Skin of body (tissue), 2 donors: ENCODE results near the gene AQP4. TPM values are rescaled to one million over a fixed set of nuclear protein-coding genes. Genes with fewer than 3 reads are reported as not detected.

Experiments used
- DNase-seq: peaks from one replicate; lab custom pipeline; 2025; lab: John Stamatoyannopoulos, UW
- total RNA-seq: library from RNA; depleted of rRNA; stranded (reverse); fragments of >200 nt; gene quantifications from one replicate; pipeline ENCODE4 v1.2.3, GENCODE V29; 2014

The AQP4 gene
- total RNA-seq, 1 donor from 2014 or later: 1.5 TPM

DNA sequence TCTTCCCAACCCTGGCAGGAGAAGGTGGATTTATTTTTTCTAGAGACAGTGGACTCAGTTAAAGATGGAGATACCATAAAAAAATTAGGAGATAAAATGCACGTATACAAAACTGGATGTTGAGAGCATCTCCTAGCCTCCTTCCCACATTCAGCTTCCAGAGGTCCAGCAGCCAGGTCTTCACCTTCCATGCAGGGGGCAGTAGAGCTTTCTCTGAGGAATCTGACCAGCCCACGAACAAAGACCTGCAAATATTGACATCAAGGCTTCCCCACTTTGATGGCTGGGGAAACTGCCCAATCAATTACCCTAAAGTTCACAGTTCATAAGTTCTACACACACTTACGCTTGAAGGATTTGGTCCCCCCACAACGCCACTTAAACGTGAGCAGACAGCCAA is 24.5 kb downstream of the AQP4 start:
- DNase-seq: no peak

DNA sequence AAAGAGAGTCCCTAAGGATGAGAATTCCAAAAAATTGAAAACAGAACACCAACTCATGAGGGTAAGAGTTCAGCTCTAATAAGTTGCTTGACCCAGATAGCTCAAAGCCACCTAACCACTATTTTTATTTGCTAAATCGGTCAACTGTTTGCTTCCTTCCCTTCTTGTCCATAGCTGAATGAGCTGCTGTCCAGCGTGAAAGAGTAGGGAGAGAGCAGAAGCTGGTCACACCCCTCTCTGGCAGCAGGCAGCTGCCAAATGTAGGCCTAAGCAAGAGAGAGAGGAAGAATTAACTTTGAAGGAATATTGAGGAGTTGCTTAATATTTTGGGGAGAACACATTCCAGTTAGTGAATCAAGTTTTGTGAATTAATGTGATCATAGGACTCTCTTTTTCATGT is 25.9 kb downstream of the AQP4 start:
- no peak for DNase-seq

DNA sequence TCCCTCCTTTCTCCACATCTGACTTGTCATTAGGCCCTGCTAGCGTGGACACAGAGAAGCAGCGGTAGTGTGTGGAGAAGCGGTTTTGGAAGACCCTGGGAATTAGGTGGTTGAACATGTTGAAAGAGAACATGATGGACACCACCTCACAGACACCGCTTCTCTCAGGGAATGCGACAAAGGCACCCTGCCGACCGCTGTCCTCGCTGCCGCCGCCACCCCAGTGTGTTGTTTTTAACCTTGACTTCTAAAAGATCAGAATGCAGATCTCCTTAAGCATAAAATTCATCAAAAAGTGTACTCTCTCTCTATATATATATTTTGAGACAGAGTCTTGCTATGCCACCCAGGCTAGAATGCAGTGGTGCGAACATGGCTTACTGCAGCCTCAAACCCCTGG is 33.2 kb downstream of the AQP4 start:
- DNase-seq: no peak

DNA sequence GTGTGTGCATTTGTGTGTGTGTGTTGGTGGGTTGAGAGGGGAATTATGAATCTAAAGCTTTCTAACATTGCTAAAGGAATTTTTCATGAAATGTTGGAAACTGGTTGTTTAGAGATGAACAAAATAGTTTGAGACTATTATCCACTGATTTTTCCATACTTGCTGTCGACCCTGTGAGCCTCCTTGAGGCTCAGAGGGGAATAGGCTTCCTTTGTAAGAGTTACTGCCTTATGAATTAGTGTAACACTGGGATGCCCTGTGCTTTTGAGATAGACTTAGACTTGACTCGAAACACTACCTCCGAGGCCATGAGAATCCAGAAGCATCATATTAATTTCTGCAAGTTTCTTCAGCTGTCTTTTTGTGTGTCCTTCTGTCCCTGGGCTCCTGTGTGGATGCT is 37.9 kb downstream of the AQP4 start:
- no peak for DNase-seq

DNA sequence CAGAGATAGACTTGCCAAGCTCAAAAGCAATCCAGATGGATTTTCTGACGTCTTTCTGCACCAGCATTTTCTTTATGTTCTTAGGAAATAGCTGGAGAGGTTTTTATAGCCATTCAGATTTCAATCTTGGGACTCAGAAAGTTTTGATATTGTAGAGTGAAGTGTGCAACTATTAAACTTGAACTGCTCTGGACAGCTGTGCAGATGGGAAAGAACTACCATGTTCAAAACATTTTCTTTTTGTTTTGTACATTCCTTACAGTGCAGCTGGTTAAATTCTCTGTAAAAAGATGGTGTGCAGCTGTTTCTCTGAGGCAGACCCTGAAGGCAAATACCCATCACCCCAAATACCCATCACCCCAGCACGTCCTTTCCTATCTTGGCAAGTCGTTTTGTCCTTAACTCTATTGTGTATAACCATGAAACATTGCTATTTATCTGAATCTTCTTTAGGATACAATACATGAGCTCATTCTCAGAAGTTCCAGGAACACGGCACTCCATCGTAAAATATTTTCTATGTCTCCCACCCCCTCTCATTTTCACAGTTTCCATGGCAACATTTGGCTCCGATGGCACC is 38.8 kb downstream of the AQP4 start:
- peak; percentile 60 for DNase-seq

DNA sequence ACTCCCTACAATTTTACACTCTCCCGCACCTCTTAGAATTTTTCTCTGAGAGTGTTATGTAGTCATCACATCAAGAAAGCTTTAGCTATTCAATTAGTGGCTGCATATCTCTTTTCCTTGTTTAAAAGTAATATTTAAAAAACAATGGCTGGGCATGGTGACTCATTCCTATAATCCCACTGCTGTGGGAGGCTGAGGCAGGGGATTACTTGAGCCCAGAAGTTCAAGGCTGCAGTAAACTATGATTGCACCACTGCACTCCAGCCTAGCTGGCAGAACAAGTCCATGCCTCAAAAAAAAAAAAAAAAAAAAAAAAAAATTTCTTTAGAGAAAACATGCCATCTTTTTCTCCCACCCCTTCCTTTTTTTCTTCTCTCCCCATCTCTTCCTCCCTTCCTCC is 44.3 kb downstream of the AQP4 start:
- no peak for DNase-seq

DNA sequence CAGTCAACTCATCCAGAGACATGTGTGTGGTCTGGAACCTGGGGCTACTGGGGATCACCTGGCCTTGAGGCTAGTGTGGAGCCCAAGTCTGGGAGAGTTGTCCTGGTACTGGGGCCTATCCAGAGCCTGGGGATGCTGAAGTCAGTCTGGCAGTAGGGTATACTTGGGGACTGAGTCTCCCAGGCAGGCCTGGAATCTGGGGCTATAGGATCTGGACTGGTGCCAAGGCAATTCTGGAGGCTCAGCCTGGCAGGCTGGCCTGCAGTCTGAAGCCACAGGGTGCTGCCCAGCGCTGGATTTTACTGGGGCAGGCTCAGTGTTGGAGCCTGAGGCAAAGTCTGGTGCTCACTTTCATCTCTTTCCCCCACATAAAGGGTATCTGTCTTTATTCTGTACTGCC is 46.5 kb downstream of the AQP4 start:
- no peak for DNase-seq

DNA sequence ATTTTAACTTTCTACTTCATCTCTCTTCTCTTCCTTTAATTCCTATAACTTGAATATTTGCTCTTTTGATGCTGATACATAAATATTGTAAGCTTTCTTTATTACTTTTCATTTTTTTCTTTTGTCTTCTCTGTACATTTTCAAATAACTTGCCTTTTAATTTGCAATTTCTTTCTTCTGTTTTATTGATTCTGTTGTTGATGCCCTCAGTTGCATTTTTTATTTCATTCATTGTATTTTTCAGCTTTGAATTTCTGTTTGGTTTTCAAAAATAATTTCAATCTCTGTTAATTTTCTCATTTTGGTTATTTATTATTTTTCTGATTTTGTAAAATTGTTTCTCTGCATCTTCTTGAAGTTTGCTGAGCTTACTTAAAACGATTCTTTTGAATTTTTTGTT is 47.0 kb downstream of the AQP4 start:
- no peak for DNase-seq

DNA sequence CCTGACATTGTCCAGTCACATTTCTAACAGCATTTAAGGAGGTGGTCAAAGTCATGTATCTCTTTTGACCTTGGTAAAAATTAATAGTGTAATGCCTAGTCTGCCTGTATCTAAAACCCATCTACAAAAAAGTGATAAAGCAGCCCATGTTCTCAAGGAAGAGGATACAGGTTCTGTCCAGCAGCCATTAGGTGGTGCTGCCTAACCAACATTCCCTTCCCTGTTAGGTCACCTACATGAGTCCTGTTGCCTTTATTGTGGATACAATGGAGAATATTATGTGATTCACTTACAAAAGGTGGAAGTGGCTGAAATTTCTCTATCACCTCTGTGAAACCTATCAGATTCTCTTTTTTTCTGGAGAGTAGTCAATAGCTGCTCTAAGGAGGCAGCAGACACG is 52.5 kb downstream of the AQP4 start:
- DNase-seq: no peak

DNA sequence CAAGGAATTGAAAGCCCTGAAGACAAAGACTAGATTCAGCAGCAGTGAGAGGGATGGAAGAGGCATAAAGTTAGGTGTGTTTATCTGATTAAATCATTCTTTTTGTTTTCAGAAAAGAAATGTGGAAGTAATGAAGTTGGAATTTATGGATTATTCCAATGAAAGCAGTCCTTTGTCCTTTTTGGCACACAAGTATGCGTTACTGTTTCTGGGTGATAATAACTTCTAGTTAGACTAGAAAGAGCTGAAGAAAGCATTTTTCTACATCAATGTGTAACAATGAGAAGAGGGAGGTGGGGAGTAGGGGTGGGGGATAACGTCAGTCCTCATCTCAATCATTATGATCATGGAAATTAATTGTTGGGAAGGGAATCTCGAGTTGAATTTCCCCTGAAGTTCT is 53.0 kb downstream of the AQP4 start:
- no peak for DNase-seq

DNA sequence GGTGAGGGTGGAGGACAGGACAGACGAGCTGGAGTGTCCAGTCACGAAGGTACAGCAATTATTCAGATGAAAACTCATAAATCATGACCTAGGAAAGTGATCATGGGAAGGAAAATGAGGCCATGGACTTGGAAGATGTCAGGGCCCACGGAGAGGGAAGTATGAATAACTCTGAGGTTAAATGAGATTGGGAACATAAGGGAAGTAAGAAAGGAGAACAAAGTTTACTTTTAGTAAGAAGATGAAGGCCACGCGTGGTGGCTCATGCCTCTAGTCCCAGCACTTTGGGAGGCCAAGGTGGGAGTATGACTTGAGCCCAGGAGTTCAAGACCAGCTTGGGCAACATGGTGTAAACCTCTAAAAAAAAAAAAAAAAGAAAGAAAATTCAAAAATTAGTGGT is 56.2 kb downstream of the AQP4 start:
- no peak for DNase-seq

DNA sequence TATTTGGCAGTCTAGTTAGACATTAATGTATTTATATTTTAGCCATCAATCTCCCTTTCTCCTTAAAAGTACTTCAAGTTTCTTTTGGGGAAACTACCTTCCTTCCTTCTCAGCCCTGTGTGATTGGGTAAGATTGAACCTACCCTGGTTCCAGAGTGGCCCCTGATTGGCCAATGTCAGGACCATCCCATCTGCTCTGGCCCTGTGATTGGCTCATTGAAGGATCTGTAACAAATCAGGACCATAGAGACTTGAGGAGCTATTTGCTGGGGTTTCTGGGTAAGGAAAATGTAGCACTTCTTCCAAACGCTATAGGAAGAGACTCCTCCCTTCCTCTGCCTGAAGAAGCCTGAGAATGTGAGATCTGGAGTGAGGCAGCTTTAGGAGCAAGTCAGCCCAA is 59.3 kb downstream of the AQP4 start:
- no peak for DNase-seq

DNA sequence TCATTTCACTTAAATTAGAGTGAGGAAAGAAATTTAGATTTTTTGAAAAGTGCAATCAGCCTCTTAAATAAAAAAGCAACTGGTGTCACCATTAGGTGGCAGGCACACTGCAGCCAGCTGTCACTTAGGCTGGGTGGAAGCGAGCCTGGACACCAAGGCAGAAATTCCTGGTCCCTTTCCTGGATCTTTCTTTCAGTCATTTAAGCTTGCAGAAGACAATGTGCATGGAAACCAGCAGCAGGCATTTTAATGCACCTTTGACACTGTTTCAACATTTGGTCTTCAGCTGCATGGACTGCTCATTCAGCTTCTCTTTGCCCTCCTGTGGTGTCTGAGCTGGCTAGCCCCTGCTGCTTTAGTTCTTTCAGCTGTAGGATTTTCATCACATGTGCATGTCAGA is 61.0 kb downstream of the AQP4 start:
- no peak for DNase-seq

DNA sequence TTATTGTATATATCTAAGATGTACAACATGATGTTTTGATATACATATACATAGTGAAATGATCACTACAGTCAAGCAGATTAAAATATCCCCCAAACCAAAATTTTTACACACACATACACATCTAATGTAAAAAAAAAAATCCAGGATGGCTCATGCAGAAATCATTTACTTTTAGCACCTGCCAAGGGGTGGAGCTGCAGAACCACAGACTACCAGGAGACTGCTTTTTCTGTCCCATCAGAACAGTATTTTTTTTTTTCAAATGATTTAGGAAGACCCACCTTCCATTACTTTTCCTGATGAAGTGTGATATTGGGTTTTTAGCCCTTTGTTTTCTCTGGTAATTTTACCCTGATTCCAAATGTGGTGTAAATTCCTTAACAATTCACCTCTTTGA is 61.9 kb downstream of the AQP4 start:
- no peak for DNase-seq

DNA sequence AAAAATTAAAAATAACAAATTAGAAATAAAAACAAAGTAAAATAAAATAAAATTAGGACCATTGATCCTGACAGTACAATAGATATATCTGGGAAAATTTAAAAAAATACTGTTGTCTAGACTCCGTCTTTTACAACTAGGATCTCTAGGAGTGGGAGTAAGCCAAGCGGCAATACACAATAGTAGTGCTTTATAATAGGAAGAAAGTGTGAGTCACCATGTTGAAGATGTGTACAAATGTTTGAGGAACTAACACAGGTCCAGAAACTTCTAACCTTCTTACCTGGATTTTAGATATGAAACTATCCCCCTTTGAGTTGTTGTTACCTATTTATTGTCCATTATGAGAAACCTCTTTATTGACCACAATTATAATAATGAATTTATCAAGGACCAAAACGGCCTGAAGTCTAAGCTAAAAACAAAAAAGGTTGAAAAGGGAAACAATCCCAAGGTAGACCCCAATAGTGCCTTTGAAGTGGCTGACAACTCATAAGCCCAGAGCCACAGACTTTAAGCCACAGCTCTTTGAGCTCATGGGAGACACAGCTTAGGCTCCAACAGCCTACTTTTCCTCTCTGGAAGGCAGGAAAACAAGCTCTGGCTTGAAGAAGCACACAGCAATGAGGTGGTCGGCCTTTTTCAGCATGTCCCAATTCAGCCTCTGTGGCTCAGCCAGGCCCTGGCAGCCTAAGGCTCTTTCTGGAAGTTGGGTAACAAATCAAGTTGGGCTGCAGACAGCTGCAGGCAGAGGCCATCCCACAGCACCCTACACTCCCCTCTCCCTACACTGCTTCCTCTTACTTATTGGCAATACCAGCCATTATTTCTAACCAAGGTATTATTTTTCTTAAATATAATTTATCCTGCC is 62.9 kb downstream of the AQP4 start:
- no peak for DNase-seq
